ENCODE measurements around the gene GABPA. TPM values are rescaled to one million over a fixed set of nuclear protein-coding genes. Genes with fewer than 3 reads are reported as not detected.
"Not testable (repeated sequence)": the region's sequence is repeated elsewhere in the genome, so short reads cannot be mapped to it uniquely, and the experiment has no call there.

GABPA gene
- total RNA-seq, result 10 to 100 TPM; 14.8 to 19.1 (median 16.8) TPM

GRCh38 chr21:25734904-25735645, at the start of gene GABPA, which contains the start of gene ATP5PF:
TSS of gene GABPA (plus strand) at chr21:25734972. CDS start at chr21:25741599, 6,627 bp downstream.
TSS of gene ATP5PF (minus strand) at chr21:25734904. CDS start at chr21:25729794, 5,110 bp downstream.
- TF ChIP-seq POLR2A (IDR thresholded peaks at IDR 0.05) (no peak), CTCF (IDR thresholded peaks at IDR 0.05) (no peak)
- 0 to 1% methylated on average over 35 to 57 of the region's 64 CpGs for WGBS, 2 donors
- intact Hi-C loops (cut with DNase I; ENCODE audit: low total_unique reads), result no loop called here
- H3K4me3 ChIP-seq (ENCODE audit: low read depth, poor library complexity, severe bottlenecking), result peak within 1 kb of the TSS; percentile 86
- DNase-seq (ENCODE audit: low spot score in 2 of 2), result peak; percentile 97 to 99

- no peak overlapping the region for H3K4me3 ChIP-seq (ENCODE audit: low read depth, poor library complexity, severe bottlenecking)
- DNase-seq (ENCODE audit: low spot score in 2 of 2), result no peak
- TF ChIP-seq POLR2A (IDR thresholded peaks at IDR 0.05), result no peak
- no peak for TF ChIP-seq CTCF (IDR thresholded peaks at IDR 0.05)
- 85 to 91% methylated on average over 4 of the region's 4 CpGs for WGBS, 2 donors
- intact Hi-C loops (cut with DNase I; ENCODE audit: low total_unique reads), result no loop called here
Measured at GRCh38 chr21:25687787-25688186, 47.0 kb upstream of the GABPA start.

- DNase-seq (ENCODE audit: low spot score in 2 of 2), result no peak
- intact Hi-C loops (cut with DNase I; ENCODE audit: low total_unique reads), result no loop called here
- TF ChIP-seq CTCF (IDR thresholded peaks at IDR 0.05), result no peak
- no peak for TF ChIP-seq POLR2A (IDR thresholded peaks at IDR 0.05)
- 74 to 76% methylated on average over 9 of the region's 9 CpGs for WGBS, 2 donors
- no peak overlapping the region for H3K4me3 ChIP-seq (ENCODE audit: low read depth, poor library complexity, severe bottlenecking)
Measured at GRCh38 chr21:25688275-25689155, 46.3 kb upstream of the GABPA start.

GRCh38 chr21:25689226-25689625, 45.5 kb upstream of the GABPA start:
- intact Hi-C loops (cut with DNase I; ENCODE audit: low total_unique reads), result no loop called here
- TF ChIP-seq POLR2A (IDR thresholded peaks at IDR 0.05) (no peak), CTCF (IDR thresholded peaks at IDR 0.05) (no peak)
- 68 to 80% methylated on average over 1 of the region's 1 CpG for WGBS, 2 donors
- no peak overlapping the region for H3K4me3 ChIP-seq (ENCODE audit: low read depth, poor library complexity, severe bottlenecking)
- DNase-seq (ENCODE audit: low spot score in 2 of 2), result no peak

GRCh38 chr21:25691976-25692375, 42.8 kb upstream of the GABPA start:
- no peak for TF ChIP-seq CTCF (IDR thresholded peaks at IDR 0.05)
- TF ChIP-seq POLR2A (IDR thresholded peaks at IDR 0.05), result no peak
- WGBS, 2 donors, result 83 to 87% methylated on average over 3 of the region's 3 CpGs
- no peak for DNase-seq (ENCODE audit: low spot score in 2 of 2)
- no peak overlapping the region for H3K4me3 ChIP-seq (ENCODE audit: low read depth, poor library complexity, severe bottlenecking)
- intact Hi-C loops (cut with DNase I; ENCODE audit: low total_unique reads), result no loop called here

- intact Hi-C loops (cut with DNase I; ENCODE audit: low total_unique reads); DNase-seq (ENCODE audit: low spot score in 2 of 2); H3K4me3 ChIP-seq (ENCODE audit: low read depth, poor library complexity, severe bottlenecking): not testable (repeated sequence)
- WGBS, 2 donors, result 94% methylated on average over 30 to 31 of the region's 36 CpGs
Measured at GRCh38 chr21:25695461-25695860, 39.3 kb upstream of the GABPA start.
